Ovary (tissue), 3 donors: ENCODE results near the gene GLI3.

ENCODE experiments used
- POLR2A ChIP-seq: fragments of 450-650 bp; IDR thresholded peaks from one replicate; pipeline ENCODE4 v1.6.1; 2017; ENCODE audit warnings: antibody characterized with exemption, mild to moderate bottlenecking, moderate library complexity
- TF ChIP-seq, protein P1 (sequence below), 3 donors: fragments of 450-650 bp in 2 of 3; fragments of 200-600 bp in 1 of 3; IDR thresholded peaks; one replicate each; pipeline versions ENCODE4 v1.5.1 to v1.8.0; 2016 to 2022; ENCODE audit warnings: antibody characterized with exemption in 3 of 3, mild to moderate bottlenecking in 1 of 3
- donor health status: DM: no; HTN: no; CAD: no.

DNA sequence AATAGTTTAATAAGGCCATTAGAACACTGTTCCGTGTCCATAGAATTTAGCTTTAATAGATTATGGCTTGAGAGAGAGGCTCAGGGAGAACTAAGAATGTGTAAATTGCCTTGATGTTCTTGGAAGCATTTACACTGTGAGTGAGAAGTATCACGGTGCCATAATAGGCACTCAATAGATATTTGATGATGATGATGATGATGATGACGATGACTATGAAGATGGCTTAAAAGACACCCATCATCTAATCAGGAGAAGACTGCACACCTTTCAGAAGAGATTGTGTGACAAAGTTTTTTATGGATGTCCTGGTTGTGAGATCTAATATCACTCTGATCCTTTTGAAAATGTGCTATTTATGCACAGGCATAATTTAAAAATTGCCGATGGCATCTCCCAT, 264.2 kb downstream of the GLI3 start:
- TF ChIP-seq, protein P1, sequence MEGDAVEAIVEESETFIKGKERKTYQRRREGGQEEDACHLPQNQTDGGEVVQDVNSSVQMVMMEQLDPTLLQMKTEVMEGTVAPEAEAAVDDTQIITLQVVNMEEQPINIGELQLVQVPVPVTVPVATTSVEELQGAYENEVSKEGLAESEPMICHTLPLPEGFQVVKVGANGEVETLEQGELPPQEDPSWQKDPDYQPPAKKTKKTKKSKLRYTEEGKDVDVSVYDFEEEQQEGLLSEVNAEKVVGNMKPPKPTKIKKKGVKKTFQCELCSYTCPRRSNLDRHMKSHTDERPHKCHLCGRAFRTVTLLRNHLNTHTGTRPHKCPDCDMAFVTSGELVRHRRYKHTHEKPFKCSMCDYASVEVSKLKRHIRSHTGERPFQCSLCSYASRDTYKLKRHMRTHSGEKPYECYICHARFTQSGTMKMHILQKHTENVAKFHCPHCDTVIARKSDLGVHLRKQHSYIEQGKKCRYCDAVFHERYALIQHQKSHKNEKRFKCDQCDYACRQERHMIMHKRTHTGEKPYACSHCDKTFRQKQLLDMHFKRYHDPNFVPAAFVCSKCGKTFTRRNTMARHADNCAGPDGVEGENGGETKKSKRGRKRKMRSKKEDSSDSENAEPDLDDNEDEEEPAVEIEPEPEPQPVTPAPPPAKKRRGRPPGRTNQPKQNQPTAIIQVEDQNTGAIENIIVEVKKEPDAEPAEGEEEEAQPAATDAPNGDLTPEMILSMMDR (IDR thresholded peaks at IDR 0.05) = no peak
- TF ChIP-seq POLR2A = no peak
